Activated T-helper 1 cell treated with anti-CD3 and anti-CD28 coated beads, Interleukin-12 subunit alpha, Interleukin-12 subunit beta, Interleukin-2, Interleukin-4 antibody, amounts not matched to agents 30 ng/mL and 10 ng/mL and 1 ng/mL, durations not matched to agents 14 hours and 24 hours and 36 hours (primary cell): ENCODE results near the gene GRB14. TPM values are rescaled to one million over a fixed set of nuclear protein-coding genes. Genes with fewer than 3 reads are reported as not detected.
"Not testable (repeated sequence)": the region's sequence is repeated elsewhere in the genome, so short reads cannot be mapped to it uniquely, and the experiment has no call there.

Source experiments
- DNase-seq: peaks from one replicate; pipeline ENCODE4 v3.0.0; 2021; ENCODE audit warnings: low spot score
- H3K27ac Mint-ChIP-seq: one replicate; pipeline ENCODE4 v1.8.0; 2021; ENCODE audit warnings: mild to moderate bottlenecking, mixed read lengths
- H3K27me3 Mint-ChIP-seq: one replicate; pipeline ENCODE4 v1.8.0; 2022; ENCODE audit warnings: mild to moderate bottlenecking, moderate library complexity, mixed read lengths; ENCODE audit not compliant: insufficient read depth
- H3K36me3 Mint-ChIP-seq: one replicate; pipeline ENCODE4 v1.8.0; 2021; ENCODE audit warnings: low read depth, mixed read lengths
- H3K4me1 Mint-ChIP-seq: one replicate; pipeline ENCODE4 v1.8.0; 2021; ENCODE audit warnings: low read depth, mixed read lengths
- H3K4me3 Mint-ChIP-seq: one replicate; pipeline ENCODE4 v1.8.0; 2021; ENCODE audit warnings: mild to moderate bottlenecking, moderate library complexity, mixed read lengths
- H3K9me3 Mint-ChIP-seq: one replicate; pipeline ENCODE4 v1.8.0; 2021; ENCODE audit warnings: mixed read lengths
- intact Hi-C: fragments of 100-400 bp; cut with micrococcal nuclease; formaldehyde crosslinking; loops from one replicate; pipeline ENCODE4 v1.15.1; 2024
- total RNA-seq: library from RNA; stranded (reverse); gene quantifications from 2 replicates; pipeline ENCODE4 v1.2.3, GENCODE V29; 2022

GRB14 gene
- total RNA-seq, 1 donor from 2014 or later: not detected

GRCh38 chr2:164498836-164499235, 122.4 kb downstream of the GRB14 start:
- intact Hi-C loops: no loop called here
- no peaks in the 10 kb centered on the region for H3K9me3 Mint-ChIP-seq
- H3K4me1 Mint-ChIP-seq: no peaks in the 10 kb centered on the region
- DNase-seq: no peak
- H3K27me3 Mint-ChIP-seq: no peaks in the 10 kb centered on the region
- H3K36me3 Mint-ChIP-seq: no peaks in the 10 kb centered on the region
- no peak overlapping the region for H3K4me3 Mint-ChIP-seq
- H3K27ac Mint-ChIP-seq: no peak overlapping the region

- H3K4me3 Mint-ChIP-seq: no peak overlapping the region
- no peaks in the 10 kb centered on the region for H3K9me3 Mint-ChIP-seq
- H3K27me3 Mint-ChIP-seq: no peaks in the 10 kb centered on the region
- H3K36me3 Mint-ChIP-seq: no peaks in the 10 kb centered on the region
- DNase-seq: no peak
- H3K4me1 Mint-ChIP-seq: no peaks in the 10 kb centered on the region
- no peak overlapping the region for H3K27ac Mint-ChIP-seq
- intact Hi-C loops: no loop called here
Observed at GRCh38 chr2:164496881-164497280, 124.4 kb downstream of the GRB14 start.

DNA sequence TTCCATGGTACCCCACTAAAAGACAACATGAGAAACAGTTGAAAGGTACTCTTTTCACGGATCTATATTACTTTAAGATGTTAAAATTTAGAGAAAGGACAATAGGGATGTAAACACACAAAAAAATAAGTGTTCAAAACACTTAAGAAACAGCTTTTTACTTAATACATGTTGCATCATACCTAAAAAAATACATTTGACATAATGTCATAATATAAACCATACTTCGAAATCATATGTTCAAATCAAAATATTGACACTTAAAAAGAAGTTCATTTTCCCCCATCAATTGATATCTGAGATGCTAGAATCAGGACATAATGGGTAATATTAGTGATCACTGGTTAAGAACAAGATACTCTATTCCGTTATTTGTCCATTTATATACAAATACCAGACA, 124.9 kb downstream of the GRB14 start:
- H3K27me3 Mint-ChIP-seq: no peaks in the 10 kb centered on the region

DNA sequence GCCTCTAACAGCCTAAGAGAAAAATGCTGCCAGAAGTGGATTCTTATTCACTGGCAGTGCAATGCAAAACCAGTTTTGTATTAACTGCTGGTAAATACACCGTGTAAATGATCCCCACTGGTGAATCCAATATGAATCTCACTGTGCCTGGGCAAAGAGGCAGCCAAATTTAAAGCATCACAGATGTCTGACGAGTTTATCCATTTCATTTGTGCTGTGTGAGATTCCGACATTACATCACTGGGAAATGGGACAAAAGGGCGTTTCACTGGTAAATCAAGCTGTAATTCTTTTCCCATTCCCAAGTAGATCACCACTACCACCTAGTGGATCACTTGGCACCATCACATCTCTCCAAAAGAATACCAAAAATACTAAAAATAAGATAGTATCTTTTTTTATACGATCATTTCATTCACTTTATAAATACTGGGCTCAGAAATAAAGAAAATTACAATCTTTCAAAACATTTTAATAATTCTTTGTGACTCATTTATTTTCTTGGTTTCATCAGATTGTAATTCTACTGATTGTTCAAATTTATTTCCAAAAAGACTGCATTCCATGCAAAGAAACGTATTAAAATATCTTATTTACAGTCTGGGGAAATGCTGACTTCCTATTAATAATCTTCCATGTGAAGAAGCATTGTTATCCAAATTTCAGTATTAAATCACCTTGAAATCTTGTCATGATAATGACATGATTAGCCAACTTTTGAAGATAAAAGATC, 125.6 kb downstream of the GRB14 start:
- intact Hi-C loops: no loop called here
- Mint-ChIP-seq H3K9me3 (no peaks in the 10 kb centered on the region), H3K4me3 (no peak overlapping the region), H3K27me3 (no peaks in the 10 kb centered on the region), H3K27ac (no peak overlapping the region), H3K4me1 (no peaks in the 10 kb centered on the region), H3K36me3 (no peaks in the 10 kb centered on the region)
- DNase-seq: no peak

More for the DNA sequence above, 124.9 kb downstream of the GRB14 start:
- no peak for DNase-seq
- no peak overlapping the region for H3K27ac Mint-ChIP-seq
- no peak overlapping the region for H3K4me3 Mint-ChIP-seq
- no peaks in the 10 kb centered on the region for H3K36me3 Mint-ChIP-seq
- H3K9me3 Mint-ChIP-seq: no peaks in the 10 kb centered on the region
- intact Hi-C loops: no loop called here
- H3K4me1 Mint-ChIP-seq: no peaks in the 10 kb centered on the region

DNA sequence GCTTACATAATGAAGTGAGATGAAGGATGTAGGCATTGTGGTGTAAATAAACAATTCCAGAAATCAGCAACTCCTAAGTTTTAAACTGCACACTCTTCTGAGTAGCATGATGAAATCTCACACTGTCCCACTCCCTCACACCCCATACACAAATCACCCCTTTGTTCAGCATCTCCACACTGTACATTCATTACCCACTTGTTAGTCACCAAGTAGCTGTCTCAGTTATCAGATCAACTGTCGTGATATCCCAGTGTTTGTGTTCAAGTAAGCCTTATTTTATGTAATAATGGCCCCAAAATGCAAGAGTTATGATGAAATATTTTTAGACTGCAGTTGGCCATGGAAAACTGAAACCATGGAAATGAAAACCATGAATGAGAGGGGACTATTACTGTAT, 135.7 kb downstream of the GRB14 start:
- Mint-ChIP-seq H3K27me3 (no peaks in the 10 kb centered on the region), H3K4me3 (no peak overlapping the region), H3K4me1 (no peaks in the 10 kb centered on the region), H3K9me3 (no peaks in the 10 kb centered on the region), H3K27ac (no peak overlapping the region), H3K36me3 (no peaks in the 10 kb centered on the region)
- intact Hi-C loops: no loop called here
- DNase-seq: no peak

DNA sequence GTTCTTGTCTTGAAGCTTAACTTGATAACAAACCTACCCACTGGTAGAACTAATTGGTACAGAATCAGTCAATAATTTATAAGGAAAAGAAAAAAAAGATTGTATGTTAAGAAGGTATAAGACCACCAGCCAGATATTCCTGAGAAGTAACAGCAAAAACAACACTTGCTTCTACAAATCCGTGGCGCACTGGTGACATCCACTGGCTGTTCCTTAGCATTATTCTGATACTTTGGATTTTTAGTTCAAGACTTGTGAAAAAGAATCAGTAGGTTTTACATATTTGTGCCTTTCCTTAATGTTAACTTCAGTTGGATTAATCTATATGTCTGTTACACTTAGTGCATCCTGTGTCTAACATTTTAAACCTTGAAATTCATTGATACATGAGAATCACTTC, 141.8 kb downstream of the GRB14 start:
- Mint-ChIP-seq H3K36me3 (no peaks in the 10 kb centered on the region), H3K4me3 (no peak overlapping the region), H3K27me3 (no peaks in the 10 kb centered on the region), H3K9me3 (no peaks in the 10 kb centered on the region), H3K4me1 (no peaks in the 10 kb centered on the region), H3K27ac (no peak overlapping the region)
- intact Hi-C loops: no loop called here
- no peak for DNase-seq

DNA sequence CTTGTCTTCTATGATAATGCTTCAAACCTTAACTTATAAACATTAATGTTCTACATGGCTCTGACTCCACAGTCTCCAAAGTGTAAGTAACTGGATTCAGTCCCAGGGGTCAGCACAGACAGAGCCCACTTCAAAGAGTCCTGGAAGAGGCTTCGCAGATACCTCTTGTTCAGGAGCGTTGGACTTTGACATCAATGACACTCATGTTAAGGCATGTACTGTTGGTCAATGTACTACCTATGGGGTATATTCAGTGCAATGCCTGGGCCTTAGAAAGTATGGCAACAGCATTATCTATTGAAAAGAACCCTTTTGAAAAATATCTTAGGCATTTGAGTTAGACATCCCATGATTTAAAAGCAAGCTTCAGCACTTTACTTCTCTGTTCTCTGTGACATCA, 143.1 kb downstream of the GRB14 start:
- no peak for DNase-seq
- no peak overlapping the region for H3K27ac Mint-ChIP-seq
- no peaks in the 10 kb centered on the region for H3K36me3 Mint-ChIP-seq
- intact Hi-C loops: no loop called here
- H3K4me3 Mint-ChIP-seq: no peak overlapping the region
- no peaks in the 10 kb centered on the region for H3K4me1 Mint-ChIP-seq
- H3K27me3 Mint-ChIP-seq: no peaks in the 10 kb centered on the region
- H3K9me3 Mint-ChIP-seq: no peaks in the 10 kb centered on the region

- DNase-seq: no peak
- Mint-ChIP-seq H3K36me3 (no peaks in the 10 kb centered on the region), H3K27ac (no peak overlapping the region), H3K9me3 (no peaks in the 10 kb centered on the region), H3K27me3 (no peaks in the 10 kb centered on the region), H3K4me3 (no peak overlapping the region), H3K4me1 (no peaks in the 10 kb centered on the region)
- intact Hi-C loops: no loop called here
Observed at GRCh38 chr2:164474873-164475272, 146.4 kb downstream of the GRB14 start.

DNA sequence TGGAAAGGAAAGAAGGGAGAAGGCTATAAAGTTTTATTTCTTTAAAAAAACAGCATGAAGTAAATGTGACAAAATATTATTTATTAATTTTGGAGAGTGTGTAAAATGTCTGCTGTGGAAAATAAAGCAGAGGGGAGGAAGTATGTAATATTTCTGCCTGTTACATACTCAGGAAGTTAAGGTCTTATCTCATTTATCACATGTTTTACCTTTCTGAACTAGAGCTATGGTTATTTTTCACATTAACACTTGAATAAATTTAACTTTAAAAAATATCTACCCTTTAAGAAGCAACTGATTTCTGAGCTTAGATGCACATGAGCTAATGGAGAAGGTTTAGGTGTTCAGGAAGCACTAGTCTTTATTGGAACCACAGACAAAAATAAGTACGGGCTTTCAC, 148.3 kb downstream of the GRB14 start:
- no peaks in the 10 kb centered on the region for H3K9me3 Mint-ChIP-seq
- H3K36me3 Mint-ChIP-seq: no peaks in the 10 kb centered on the region
- H3K27me3 Mint-ChIP-seq: no peaks in the 10 kb centered on the region
- no peak overlapping the region for H3K27ac Mint-ChIP-seq
- no peaks in the 10 kb centered on the region for H3K4me1 Mint-ChIP-seq
- intact Hi-C loops: no loop called here
- DNase-seq: no peak
- H3K4me3 Mint-ChIP-seq: no peak overlapping the region

GRCh38 chr2:164465047-164465446, 156.2 kb downstream of the GRB14 start:
- H3K9me3 Mint-ChIP-seq, H3K27me3 Mint-ChIP-seq, H3K27ac Mint-ChIP-seq, intact Hi-C loops, H3K4me3 Mint-ChIP-seq, H3K36me3 Mint-ChIP-seq, DNase-seq, H3K4me1 Mint-ChIP-seq: not testable (repeated sequence)

GRCh38 chr2:164464376-164464775, 156.9 kb downstream of the GRB14 start:
- DNase-seq: no peak
- Mint-ChIP-seq H3K27ac (no peak overlapping the region), H3K4me3 (no peak overlapping the region), H3K4me1 (no peaks in the 10 kb centered on the region), H3K27me3 (no peaks in the 10 kb centered on the region), H3K9me3 (no peaks in the 10 kb centered on the region), H3K36me3 (no peaks in the 10 kb centered on the region)
- intact Hi-C loops: no loop called here

- H3K36me3 Mint-ChIP-seq: no peaks in the 10 kb centered on the region
- H3K9me3 Mint-ChIP-seq: no peaks in the 10 kb centered on the region
- no peak overlapping the region for H3K4me3 Mint-ChIP-seq
- intact Hi-C loops: no loop called here
- no peaks in the 10 kb centered on the region for H3K27me3 Mint-ChIP-seq
- no peak for DNase-seq
- no peak overlapping the region for H3K27ac Mint-ChIP-seq
- no peaks in the 10 kb centered on the region for H3K4me1 Mint-ChIP-seq
Observed at GRCh38 chr2:164458792-164459191, 162.5 kb downstream of the GRB14 start.

DNA sequence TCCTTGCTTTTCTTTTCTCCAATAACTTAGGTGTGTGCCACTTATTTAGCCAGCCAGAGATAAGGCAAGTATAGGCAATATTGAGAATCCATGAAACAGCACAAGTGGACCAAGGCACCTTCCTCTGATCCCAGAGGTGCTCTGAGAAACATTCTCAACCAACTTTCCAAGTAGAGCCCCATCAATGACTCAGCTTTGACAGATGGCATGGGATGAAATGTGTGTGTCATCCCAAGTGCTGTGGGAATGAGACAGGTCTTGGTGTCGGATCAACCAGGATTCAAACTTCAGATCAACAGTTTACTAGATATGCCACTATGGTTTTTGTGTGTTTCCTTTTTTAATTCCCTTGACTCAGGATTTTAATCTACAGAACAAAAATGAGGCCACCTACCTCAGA, 164.0 kb downstream of the GRB14 start:
- no peaks in the 10 kb centered on the region for H3K36me3 Mint-ChIP-seq
- no peak for DNase-seq
- intact Hi-C loops: no loop called here
- no peaks in the 10 kb centered on the region for H3K4me1 Mint-ChIP-seq
- H3K9me3 Mint-ChIP-seq: no peaks in the 10 kb centered on the region
- no peaks in the 10 kb centered on the region for H3K27me3 Mint-ChIP-seq
- H3K4me3 Mint-ChIP-seq: no peak overlapping the region
- H3K27ac Mint-ChIP-seq: no peak overlapping the region

DNA sequence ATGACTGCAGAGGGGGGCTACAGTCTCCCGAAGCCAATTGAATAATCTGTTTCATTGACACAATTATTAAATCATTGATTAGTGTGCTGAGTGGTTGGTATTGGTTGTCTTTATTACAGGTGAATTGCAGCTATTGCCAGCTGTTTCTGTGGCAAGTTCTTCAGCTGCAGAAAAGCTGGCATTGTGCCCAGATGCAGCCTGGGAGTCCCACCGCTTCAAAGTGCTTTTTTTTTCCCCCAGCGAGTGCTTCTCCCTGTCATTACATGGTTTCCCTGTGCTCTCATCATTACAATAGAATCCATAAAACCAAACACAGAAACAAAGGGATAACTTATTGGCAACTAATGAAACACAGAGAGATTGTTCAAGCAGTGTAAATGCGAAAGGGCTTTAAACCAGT, 164.7 kb downstream of the GRB14 start:
- intact Hi-C loops: no loop called here
- H3K9me3 Mint-ChIP-seq: no peaks in the 10 kb centered on the region
- no peak overlapping the region for H3K4me3 Mint-ChIP-seq
- H3K36me3 Mint-ChIP-seq: no peaks in the 10 kb centered on the region
- no peak overlapping the region for H3K27ac Mint-ChIP-seq
- no peak for DNase-seq
- H3K4me1 Mint-ChIP-seq: no peaks in the 10 kb centered on the region
- no peaks in the 10 kb centered on the region for H3K27me3 Mint-ChIP-seq
